H1 (cell line): ENCODE results near the gene SLC5A12. TPM values are rescaled to one million over a fixed set of nuclear protein-coding genes. Genes with fewer than 3 reads are reported as not detected.

Source experiments
- CHD7 ChIP-seq: fragments of 300-600 bp; sonication (generic); IDR thresholded peaks from 2 replicates; pipeline ENCODE4 v1.7.1; 2012; ENCODE audit warnings: low read length, moderate library complexity, mild to moderate bottlenecking, inconsistent platforms; ENCODE audit not compliant: insufficient replicate concordance
- EP300 ChIP-seq, 2 experiments: IDR thresholded peaks; 1 replicate in 1 of 2; 2 replicates in 1 of 2; pipeline ENCODE4 v1.6.1; 2011 to 2012; ENCODE audit warnings: low read depth in 2 of 2, low read length in 2 of 2, mild to moderate bottlenecking in 2 of 2, borderline replicate concordance in 1 of 2, inconsistent platforms in 1 of 2, moderate library complexity in 1 of 2
- GTF2F1 ChIP-seq: IDR thresholded peaks from 2 replicates; pipeline ENCODE4 v1.6.1; 2012; ENCODE audit warnings: low read depth, low read length, improper control_type of control experiment, borderline replicate concordance
- HDAC6 ChIP-seq: IDR thresholded peaks from one replicate; pipeline ENCODE4 v1.7.1; 2012; ENCODE audit warnings: low read depth, mild to moderate bottlenecking, inconsistent platforms, low read length, moderate library complexity
- RXRA ChIP-seq: IDR thresholded peaks from 2 replicates; pipeline ENCODE4 v1.6.1; 2011; ENCODE audit warnings: low read depth, mild to moderate bottlenecking, low read length, moderate library complexity; ENCODE audit not compliant: insufficient read depth
- SIRT6 ChIP-seq: IDR thresholded peaks from one replicate; pipeline ENCODE4 v1.7.1; 2012; ENCODE audit warnings: low read length, inconsistent platforms
- TBP ChIP-seq: IDR thresholded peaks from 2 replicates; pipeline ENCODE4 v1.6.1; 2011; ENCODE audit warnings: low read depth, low read length, improper control_type of control experiment
- YY1 ChIP-seq: IDR thresholded peaks from 2 replicates; pipeline ENCODE4 v1.6.1; 2011; ENCODE audit warnings: low read depth, mild to moderate bottlenecking, low read length
- polyA plus RNA-seq, 7 experiments: library from polyadenylated mRNA; depleted of rRNA in 3 of 7; stranded (reverse) in 5 of 7; unstranded in 2 of 7; fragments of >200 nt in 5 of 7; fragments of 200-250 nt in 2 of 7; gene quantifications; 1 replicate in 5 of 7; 2 replicates in 1 of 7; 4 replicates in 1 of 7; pipeline versions ENCODE4 v1.2.1 to v1.2.3, GENCODE V29; 2011 to 2013; ENCODE audit warnings: missing spikeins in 2 of 7, mixed read lengths in 2 of 7
- total RNA-seq: library from RNA; stranded (reverse); fragmentation: NEBNext Ultra II Directional; extraction: Animal tissue kit (Norgen Biotek cat#: 25700); gene quantifications from 2 replicates; pipeline ENCODE4 v1.2.1, GENCODE V29; 2021

Gene SLC5A12
- total and polyA plus RNA-seq, 2 of the 8 experiments (the other 6 are each of a cell fraction or from before 2014, with no cell fraction given): 1.3 to 1.4 TPM

GRCh38 chr11:26731084-26731456 lies 9.2 kb upstream of the SLC5A12 start (continued):
- TF ChIP-seq CHD7: no peak
- no peak for TF ChIP-seq RXRA
- no peak for TF ChIP-seq GTF2F1
- no peak for TF ChIP-seq SIRT6
- TF ChIP-seq HDAC6: no peak
- TF ChIP-seq EP300 (IDR thresholded peaks at IDR 0.05; ENCODE audit: borderline replicate concordance in 1 of 2, low read depth in 2 of 2, low read length in 2 of 2): no peak
- no peak for TF ChIP-seq YY1
- TF ChIP-seq TBP: no peak
